NCI-H146 (cell line): ENCODE results near the gene TYW5.
A peak's percentile ranks its signal among the peaks of the same experiment; 100 is the strongest.

Experiments used
- DNase-seq: peaks from one replicate; lab custom pipeline; 2025; lab: John Stamatoyannopoulos, UW

Gene TYW5, protein sequence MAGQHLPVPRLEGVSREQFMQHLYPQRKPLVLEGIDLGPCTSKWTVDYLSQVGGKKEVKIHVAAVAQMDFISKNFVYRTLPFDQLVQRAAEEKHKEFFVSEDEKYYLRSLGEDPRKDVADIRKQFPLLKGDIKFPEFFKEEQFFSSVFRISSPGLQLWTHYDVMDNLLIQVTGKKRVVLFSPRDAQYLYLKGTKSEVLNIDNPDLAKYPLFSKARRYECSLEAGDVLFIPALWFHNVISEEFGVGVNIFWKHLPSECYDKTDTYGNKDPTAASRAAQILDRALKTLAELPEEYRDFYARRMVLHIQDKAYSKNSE

DNA sequence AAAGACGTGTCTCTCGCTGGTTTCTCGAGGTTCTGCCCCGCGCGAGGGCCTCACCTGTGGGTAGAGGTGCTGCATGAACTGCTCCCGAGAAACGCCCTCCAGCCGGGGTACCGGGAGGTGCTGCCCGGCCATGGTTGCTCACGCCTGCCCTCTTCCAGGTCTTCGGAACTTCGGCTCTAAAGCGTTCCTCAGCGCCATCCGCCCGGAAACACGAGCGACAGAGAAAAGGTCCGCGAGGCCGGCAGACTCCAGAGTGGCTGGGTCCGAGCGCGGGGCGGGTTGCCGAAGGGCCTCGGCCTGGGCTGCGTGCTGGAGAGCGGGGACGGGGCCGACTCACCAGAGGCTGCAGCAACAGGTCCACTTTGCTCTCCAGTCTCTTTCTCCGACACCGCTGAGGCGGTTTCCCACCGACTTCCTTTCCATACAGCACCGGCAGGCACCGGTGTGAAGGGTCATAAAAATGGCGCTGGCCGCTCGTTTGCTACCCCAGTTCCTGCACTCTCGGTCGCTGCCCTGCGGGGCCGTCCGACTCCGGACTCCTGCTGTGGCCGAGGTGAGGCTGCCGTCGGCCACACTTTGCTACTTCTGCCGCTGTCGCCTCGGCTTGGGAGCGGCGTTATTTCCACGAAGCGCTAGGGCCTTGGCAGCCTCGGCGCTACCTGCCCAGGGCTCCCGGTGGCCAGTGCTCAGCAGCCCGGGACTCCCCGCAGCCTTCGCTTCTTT lies at the start of gene TYW5, which contains the start of gene MAIP1:
TYW5 (minus strand) TSS at position 153 of the 723 bp plus-strand sequence; CDS start at position 132, 21 bp downstream.
MAIP1 (plus strand) TSS at position 244 of the 723 bp plus-strand sequence; CDS start at position 461, 217 bp downstream.
- peak; percentile 76 for DNase-seq

DNA sequence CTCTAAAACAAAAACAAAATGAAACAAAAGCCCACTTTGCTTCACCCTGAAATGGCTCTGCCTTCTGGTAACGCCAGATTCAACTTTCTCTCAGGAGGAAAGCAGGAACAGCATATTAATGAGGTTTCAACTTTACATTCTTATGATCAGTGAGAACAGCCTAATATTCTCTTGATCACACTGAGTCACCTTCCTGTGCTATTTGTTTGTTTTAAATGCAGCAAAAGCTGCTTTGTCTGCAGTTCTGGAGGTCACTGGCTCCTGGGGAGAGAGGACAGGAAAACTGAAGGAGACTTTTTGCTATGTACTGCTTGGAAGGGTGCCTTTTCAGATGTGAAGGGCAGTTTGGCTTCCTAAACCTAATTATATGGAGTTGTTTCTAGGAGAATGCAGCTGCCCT lies 48.2 kb upstream of the TYW5 start:
- DNase-seq: no peak

GRCh38 chr2:200000444-200001163 lies 45.3 kb upstream of the TYW5 start:
- no peak for DNase-seq

GRCh38 chr2:199999166-199999565 lies 43.9 kb upstream of the TYW5 start:
- DNase-seq: no peak

GRCh38 chr2:199997296-199997695 lies 42.0 kb upstream of the TYW5 start:
- DNase-seq: no peak

GRCh38 chr2:199994896-199995295 lies 39.6 kb upstream of the TYW5 start:
- no peak for DNase-seq

GRCh38 chr2:199994371-199994770 lies 39.1 kb upstream of the TYW5 start:
- no peak for DNase-seq

DNA sequence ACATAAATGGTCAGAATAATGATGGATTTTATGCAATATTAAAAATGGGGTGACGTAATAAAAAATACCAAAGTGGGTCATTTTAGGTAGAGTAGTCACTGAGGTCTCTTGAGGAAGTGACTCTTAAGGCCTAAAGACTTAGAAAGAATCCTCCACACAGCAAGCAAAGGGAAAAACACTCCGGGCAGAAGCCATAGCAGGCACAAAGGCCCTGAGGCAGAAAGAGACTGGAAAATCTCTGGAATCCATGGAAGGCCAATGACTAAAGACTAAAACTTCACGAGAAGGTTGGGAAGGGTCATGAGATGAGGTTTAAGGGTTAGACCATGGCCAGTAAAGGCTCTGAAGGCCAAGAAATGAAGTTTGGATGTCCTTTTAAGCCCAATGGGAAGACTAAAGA lies 37.0 kb upstream of the TYW5 start:
- DNase-seq: no peak

GRCh38 chr2:199991691-199992090 lies 36.4 kb upstream of the TYW5 start:
- DNase-seq: no peak

GRCh38 chr2:199989822-199990221 lies 34.5 kb upstream of the TYW5 start:
- DNase-seq: no peak

- no peak for DNase-seq
Measured at GRCh38 chr2:199988151-199988550, 32.9 kb upstream of the TYW5 start.

DNA sequence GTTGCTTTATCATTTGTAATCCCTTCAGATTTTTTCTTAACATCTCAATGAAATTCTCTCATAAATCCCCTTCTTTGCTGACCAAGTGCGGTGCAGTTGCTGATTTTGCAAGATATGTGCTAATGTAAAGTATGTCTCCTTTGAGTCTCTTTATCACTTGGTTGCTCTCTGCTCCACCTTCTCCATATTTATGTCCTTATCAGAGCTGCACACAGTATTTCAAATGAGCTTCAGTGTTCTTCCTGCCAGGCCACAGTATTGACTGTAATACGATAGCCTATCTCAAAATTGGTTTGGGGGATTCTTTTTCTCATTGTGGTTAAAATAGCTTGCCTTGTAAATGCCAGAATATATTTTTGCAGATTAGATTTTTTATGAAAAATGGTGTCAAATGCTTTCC lies 32.3 kb upstream of the TYW5 start:
- no peak for DNase-seq

GRCh38 chr2:199985625-199986207 lies 30.4 kb upstream of the TYW5 start:
- peak; percentile 38 for DNase-seq

- no peak for DNase-seq
Measured at GRCh38 chr2:199984755-199985154, 29.5 kb upstream of the TYW5 start.

GRCh38 chr2:199984159-199984558 lies 28.9 kb upstream of the TYW5 start:
- DNase-seq: no peak

GRCh38 chr2:199983534-199983933 lies 28.2 kb upstream of the TYW5 start:
- DNase-seq: no peak

DNA sequence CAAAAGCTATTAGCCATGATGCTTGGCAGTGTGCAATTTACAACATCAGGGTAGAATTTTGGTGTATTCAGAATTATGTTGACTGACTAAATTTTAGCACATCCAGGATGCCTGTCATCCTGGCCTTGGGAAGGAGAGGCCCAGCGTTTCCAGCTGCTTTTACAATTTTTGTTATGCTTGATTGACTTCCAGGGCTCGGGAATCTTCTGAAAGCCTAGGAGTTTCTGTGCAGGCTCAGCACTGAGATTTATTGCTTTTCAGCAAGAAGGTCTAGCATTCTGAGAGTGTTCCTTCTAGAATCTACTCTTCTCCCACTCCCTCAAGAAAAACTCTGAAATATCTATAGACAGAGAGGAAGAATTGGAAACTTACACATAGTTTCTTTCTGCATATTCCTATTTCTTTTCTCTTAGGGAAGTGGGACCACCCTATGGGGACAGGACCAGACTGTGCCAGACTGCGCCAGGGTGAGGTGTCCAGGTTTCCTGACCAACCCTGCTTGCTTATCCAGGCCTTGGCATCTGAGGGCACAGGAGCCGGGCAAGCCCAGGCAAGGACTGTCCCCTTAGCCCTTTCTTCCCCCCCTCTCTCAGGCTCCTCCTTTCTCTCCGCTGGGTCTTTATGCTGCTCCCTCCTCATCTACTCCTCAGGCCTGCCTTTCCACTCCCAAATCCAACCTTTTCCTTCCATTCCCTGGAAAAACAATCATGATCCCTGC lies 27.0 kb upstream of the TYW5 start:
- no peak for DNase-seq

- peak; percentile 40 for DNase-seq
Measured at GRCh38 chr2:199979832-199980628, 24.7 kb upstream of the TYW5 start.

- no peak for DNase-seq
Measured at GRCh38 chr2:199979398-199979797, 24.1 kb upstream of the TYW5 start.

- DNase-seq: no peak
Measured at GRCh38 chr2:199977984-199978415, 22.7 kb upstream of the TYW5 start.
